ENCODE measurements around the gene KDM4C.

GRCh38 chr9:7145361-7146069 lies 387.7 kb downstream of the KDM4C start:
- TF ChIP-seq CTCF (IDR thresholded peaks at IDR 0.05): no peak
- no peak for TF ChIP-seq POLR2AphosphoS5 (IDR thresholded peaks at IDR 0.05)
- no peak for TF ChIP-seq EP300 (IDR thresholded peaks at IDR 0.05; ENCODE audit: low read depth)
